UCSD-AML1 (cell line): ENCODE results near the gene STAM.

Experiments
- DNase-seq: peaks from one replicate; lab custom pipeline; 2025; ENCODE audit not compliant: unreplicated experiment; lab: John Stamatoyannopoulos, UW

Gene STAM

DNA sequence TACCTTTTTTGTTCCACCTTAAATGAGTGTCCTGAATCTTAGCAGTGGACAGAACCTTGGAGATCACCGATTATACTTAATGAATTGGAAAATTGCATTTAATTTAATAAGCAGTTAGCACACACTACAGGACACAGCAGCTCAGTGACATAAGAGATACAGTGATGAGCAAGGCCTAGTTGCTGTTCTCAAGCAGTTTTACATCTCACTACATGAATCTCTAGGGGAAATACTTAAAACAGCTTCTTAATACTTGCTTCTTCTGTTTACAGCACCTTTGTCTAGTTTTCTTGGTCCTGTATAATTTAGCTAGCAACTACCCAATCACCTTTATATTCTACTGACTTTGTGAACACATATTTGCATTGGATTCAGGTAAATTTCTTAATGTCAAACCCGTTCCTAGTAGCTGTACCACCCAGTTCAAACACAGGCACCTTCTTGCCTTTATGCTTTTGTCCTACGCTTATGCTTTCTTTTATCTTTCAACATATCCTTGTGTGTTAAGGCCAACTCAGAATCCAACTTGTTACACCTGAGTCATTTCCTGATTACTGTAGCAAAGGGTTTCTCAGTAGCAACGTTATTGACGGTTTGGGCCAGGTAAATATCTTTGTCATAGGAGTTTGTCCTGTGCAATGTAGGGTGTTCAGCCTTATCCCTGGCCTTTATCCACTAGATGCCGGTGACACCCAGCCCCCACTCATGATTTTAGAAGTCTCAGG, 1.8 kb downstream of the STAM start:
- no peak for DNase-seq

DNA sequence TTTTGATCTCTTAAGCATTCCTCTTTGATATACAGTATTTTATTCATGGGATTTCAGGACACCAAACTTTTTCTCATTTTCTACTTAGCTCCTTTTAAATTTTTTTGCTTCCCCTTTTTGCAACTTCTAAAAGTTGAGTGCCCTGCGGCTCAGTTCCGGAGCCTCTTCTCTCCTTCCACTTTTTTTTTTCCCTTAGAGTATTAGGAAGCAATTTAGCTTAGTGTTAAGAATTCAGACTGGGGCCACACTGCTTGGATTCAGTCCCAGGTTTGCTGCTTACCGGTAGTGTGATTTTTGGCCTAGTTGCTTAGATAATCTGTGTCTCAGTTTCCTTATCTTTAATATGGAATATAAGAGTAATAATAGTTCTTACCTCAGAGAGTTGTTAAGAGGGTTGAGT, 3.4 kb downstream of the STAM start:
- no peak for DNase-seq

DNA sequence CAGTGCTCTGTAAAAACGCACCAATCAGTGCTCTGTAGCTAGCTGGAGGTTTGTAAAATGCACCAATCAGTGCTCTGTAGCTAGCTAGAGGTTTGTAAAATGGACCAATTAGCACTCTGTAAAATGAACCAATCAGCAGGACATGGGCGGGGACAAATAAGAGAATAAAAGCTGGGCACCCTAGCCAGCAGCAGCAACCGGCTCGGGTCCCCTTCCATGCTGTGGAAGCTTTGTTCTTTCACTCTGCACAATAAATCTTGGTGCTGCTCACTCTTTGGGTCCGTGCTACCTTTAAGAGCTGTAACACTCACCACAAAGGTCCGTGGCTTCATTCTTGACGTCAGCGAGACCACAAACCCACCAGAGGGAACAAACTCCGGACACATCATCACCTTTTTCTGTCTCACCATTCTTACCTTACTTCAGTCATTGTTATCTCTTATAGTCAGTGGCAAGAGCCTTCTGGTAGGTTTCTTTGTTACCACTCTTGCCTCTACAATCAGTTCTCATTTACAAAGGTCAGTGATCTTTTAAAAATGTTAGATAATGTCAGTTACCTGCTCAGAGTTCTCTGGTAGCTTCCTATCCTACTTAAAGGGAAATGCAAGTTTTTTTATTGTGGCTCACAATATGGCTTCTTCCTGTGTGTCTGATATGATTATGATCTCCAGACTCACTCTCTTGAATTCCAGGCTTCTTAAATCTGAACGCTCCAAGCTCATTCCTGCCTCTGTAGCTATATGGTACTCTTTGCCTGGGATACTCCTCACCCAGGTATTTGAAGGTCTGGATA, 4.5 kb downstream of the STAM start:
- no peak for DNase-seq

- no peak for DNase-seq
Measured at GRCh38 chr10:17649052-17649451, 5.1 kb downstream of the STAM start.

DNA sequence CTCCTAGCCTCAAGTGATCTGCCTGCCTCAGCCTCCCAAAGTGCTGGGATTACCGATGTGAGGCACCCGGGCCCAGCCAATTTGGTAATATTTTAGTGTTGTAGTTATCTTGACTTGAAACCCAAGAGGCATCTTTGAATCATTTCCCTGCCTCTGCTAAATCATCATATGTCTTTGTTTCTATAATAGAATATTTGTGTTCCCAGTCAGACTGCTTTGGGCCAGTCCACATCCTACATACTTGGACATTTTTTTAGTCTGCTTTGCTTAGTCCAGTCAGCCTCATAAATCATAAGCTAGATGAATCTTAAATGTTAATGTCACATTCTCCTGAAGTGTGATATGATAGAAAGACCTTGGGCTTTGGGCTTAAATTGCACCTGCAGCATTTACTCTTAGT, 5.9 kb downstream of the STAM start:
- DNase-seq: no peak

DNA sequence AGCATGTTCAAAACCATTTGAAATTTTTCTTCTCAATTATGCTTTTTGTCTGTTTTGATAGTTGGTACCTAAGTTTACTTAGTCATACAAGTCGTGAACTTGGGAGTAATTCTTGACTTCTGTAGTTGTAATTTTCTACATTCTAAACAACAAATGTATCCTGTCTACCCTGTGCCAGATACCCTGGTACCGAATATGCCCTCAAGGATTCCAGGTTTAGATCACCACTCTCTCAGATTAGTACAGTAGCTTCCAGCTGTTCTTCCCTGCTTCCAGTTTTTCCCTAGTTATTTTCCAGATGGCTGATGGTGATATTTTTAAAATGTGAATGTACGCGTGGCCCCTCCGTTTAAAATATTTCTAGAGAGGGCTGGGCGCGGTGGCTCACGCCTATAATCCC, 6.5 kb downstream of the STAM start:
- no peak for DNase-seq

GRCh38 chr10:17651896-17652295, 7.9 kb downstream of the STAM start:
- DNase-seq: no peak

DNA sequence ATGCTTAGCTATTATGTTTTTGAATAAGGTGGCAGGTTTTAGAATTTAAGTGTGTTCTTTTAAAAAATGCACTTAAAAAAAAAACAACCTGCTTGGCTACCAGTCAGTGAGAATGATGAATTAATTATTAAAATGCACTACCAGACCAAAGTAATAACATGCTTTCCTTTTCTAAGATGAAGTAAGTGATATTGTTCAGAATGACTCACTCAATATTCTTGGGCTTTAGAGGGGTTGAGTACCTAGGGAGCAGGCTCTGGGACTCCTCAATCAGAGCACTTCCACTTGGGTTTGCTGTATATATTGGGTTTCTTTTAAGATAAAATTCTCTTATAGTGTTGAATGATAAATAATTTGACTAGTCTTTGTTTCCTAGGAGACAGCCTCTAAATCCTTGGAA, 8.6 kb downstream of the STAM start:
- no peak for DNase-seq

- DNase-seq: no peak
Measured at GRCh38 chr10:17655009-17655408, 11.1 kb downstream of the STAM start.

GRCh38 chr10:17655567-17656146, 11.7 kb downstream of the STAM start:
- DNase-seq: no peak

DNA sequence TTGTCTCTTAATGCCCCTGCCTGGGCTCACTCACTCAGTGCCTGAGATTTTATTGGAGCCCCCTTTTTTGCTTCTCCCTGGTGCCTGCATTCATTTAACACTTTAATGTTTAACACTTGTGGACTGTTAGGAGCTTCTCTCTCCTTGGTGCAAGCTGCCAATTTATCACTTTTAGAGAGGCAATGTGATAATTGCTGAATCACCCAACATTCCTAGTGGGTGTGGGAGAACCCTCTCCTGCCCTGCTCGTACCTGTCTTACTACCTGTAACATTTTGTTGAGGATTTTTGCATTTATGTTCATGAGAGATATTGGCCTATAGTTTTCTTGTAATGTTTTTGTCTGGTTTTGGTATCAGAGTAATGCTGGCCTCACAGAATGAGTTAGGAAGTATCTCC, 13.2 kb downstream of the STAM start:
- DNase-seq: no peak

DNA sequence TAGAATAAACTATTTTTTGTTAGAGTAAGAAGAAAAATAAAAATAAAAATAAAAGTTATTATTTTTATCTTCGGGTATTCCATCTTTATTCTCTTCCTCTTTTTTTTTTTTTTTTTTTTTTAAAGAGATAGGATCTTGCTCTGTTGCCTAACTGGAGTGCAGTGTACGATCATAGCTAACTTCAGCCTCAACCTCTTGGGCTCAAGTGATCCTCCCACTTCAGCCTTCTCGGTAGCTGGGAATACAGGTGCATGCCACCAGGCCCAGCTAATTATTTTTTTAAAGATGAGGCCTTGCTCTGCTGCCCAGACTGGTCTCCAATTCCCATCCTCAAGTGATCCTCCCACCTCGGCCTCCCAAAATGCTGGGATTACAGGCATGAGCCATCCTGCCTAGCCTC, 15.4 kb downstream of the STAM start:
- DNase-seq: no peak

DNA sequence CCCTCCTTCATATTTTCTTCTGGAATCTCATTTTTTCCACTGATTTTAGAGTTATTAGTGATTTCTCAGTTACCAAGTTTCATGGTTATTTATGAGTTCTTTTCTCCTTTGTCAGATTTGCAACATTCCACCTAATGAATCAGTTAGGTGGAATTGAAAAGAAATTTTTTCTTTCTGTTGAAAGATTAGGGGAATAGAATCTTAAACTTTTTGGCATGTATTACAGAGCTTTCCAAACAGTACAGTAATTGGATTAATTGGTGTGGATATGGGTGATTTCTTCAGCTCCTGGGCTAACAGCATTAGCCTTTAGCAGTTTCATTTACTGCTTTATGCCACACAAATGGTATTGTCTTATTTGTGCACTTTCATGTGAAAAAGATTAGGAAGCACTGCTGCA, 17.0 kb downstream of the STAM start:
- DNase-seq: no peak

- no peak for DNase-seq
Measured at GRCh38 chr10:17661510-17661909, 17.6 kb downstream of the STAM start.

DNA sequence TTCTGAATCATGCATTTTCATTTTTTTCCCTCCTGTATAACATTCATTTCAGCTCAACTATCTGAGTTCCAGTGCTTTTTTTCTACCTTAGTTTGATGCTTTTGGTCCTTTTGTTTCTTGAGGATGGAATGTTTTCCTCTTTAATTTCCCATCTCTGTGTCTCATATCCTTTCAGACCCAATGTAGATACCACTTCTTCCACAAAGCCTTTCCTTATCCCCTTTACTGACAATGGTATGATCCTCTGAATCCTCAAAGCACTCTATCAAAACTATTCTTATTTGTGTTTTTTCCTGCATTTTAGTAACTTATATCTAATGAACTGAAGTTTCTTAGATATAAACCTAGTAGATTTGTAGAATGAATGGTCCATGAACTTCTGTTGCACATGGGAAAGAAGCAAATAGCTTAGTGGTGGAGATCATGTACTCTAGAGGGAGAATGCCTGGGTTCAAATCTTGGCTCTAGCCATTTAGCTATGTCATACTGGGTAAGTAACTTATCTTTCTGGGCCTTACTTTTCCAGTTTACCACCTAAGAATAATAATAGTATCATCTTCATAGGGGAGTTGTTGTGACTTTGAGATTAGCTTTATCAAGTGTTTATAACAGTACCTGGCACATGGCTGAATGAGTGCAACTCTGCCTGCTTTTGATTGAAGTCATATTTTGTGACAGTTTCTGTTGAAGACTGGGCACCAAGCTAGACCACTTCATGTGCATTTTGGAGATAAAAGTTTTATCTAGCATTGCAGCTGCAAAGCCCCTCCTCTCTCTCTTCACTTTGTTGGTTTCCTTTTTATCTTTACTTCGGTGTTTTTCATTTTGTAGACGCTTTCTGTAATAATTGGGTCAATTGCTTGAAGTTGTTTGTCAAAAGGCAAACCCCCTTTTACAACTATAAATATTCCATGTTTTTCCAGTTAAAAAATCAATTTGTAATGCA, 18.5 kb downstream of the STAM start:
- DNase-seq: no peak

DNA sequence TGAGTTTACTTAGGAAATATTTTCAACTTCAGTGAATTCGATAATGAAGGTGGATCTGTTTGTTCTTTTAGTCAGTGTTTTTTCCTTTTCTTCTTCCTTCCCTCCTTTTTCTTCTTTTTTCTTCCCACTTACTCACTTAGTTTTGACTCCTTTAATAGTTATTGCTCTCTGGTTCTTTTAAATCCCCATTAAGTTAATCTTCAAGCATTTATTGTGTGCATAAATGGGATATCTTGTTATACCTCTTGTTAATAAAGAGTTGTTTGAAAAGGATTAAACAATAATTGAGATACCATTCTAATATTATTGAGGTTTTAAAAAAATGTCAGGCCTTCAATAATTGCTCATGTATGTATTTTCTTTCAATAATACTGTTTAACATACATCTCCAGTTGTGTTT, 19.5 kb downstream of the STAM start:
- no peak for DNase-seq

GRCh38 chr10:17665747-17666146, 21.8 kb downstream of the STAM start:
- no peak for DNase-seq

- DNase-seq: no peak
Measured at GRCh38 chr10:17668435-17669184, 24.7 kb downstream of the STAM start.

DNA sequence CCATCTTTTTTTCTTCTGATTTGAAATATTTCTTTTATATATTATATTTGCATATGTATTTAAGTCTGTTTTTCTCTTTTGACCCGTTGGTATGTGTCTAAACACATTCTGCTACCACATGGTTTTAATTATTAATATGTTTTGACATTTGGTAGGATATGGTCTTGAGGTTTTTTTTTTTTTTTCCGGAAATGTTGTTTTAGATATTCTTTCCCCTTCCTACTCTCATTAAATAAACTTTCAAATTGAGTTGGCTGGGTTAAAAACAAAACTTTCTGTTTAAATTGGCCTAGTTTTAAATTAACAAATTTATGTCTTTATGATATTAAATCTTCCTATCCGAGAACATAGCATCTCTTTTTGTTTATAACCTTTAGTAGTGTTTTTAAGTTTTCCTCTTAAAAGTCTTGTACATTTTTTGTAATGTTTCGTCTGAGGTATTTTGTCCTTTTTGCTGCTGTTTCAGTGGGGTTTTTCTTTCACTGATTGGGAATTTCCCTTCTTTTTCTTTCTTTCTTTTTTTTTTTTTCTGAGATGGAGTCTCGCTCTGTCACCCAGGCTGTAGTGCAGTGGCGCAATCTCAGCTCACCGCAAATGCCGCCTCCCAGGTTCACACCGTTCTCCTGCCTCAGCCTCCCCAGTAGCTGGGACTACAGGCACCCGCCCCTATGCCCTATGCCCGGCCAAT, 25.4 kb downstream of the STAM start:
- no peak for DNase-seq

GRCh38 chr10:17671307-17671706, 27.4 kb downstream of the STAM start:
- no peak for DNase-seq
